GM19043 (cell line): ENCODE data around the gene RFNG.

Source experiments
- ATAC-seq: cut with Tn5 transposase; IDR thresholded peaks from one replicate; pipeline ENCODE4 v1.9.1; 2021; ENCODE audit warnings: low read depth; ENCODE audit not compliant: unreplicated experiment

RFNG gene

DNA sequence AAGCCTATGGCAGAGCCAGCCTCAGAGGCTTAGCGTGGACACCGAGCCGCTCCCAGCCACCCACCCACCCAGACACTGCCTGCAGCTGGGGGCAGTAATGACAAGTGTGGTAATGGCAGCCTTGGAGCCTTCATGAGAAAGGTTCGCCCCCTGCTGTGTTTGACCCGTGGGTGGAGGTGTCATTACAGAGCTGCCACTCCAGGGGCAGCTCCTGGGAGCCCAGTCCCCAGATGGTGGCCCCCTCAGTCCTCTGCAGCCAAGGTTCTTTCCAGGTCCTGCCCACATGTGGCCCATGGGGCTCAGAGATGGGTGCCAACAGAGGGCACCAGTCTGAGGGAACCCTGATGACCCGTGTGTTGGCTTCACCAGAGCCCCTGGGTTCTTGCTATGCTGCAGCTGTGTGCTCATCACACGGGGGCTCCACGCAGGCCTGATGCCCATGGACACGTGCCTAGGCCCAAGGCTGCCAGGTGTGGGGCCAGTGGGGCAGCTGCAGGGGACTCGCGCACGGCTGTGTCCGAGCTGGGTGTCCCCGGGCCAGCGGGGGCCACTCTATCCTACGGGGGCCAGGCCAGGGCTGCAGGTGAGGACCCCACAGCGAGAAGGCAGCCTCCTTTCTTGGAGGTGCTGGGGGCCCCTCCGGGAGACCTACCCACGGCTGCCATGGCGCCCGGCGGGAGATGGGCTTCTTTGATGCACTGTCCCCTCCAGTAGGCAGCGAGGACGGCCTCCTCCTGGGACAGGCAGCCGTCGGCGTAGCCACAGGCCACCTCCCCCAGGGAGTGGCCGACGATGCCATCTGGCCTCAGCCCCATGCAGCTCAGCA is 38.3 kb upstream of the RFNG start:
- ATAC-seq = no peak

DNA sequence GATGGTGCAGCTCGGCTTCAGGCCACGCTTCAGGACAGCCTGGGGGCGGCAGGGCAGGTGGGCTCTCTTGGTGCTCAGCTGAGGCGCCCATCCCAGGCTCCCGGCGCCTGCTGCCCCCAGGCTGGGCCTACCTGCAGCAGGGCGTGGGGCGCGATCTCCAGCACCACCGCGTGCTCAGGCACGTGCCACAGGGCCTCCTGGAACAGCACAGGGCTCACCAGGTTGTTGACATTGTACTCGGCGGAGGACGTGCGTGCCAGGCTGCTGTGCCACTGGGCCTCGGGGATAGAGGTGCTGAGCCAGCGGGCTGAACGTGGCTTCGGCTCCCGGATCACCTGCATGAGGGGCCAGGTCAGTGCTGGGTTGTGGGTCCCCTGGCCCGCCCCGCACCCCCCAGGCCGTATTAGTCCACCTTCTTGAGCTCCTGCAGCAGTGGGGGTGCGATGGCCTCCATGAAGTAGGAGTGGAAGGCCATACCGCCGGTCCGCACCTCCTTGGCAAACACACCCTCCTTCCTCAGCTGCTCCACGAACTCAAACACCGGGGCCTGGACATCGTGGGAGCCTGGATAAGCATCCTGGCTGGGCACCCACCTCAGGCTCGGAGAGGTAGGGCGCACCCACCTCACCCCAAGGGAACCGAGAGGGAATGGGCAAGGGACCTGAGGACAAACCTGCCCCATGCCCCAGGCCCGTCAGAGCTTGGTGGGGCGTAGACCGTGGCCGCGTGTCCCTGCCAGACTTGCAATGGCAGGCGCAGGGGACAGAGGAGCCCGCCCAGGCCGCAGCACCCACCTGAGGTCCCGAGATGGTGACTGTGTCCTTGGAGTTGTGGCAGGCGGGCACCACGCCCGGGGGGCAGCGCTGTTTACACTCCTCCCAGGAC is 37.5 kb upstream of the RFNG start:
- no peak for ATAC-seq

DNA sequence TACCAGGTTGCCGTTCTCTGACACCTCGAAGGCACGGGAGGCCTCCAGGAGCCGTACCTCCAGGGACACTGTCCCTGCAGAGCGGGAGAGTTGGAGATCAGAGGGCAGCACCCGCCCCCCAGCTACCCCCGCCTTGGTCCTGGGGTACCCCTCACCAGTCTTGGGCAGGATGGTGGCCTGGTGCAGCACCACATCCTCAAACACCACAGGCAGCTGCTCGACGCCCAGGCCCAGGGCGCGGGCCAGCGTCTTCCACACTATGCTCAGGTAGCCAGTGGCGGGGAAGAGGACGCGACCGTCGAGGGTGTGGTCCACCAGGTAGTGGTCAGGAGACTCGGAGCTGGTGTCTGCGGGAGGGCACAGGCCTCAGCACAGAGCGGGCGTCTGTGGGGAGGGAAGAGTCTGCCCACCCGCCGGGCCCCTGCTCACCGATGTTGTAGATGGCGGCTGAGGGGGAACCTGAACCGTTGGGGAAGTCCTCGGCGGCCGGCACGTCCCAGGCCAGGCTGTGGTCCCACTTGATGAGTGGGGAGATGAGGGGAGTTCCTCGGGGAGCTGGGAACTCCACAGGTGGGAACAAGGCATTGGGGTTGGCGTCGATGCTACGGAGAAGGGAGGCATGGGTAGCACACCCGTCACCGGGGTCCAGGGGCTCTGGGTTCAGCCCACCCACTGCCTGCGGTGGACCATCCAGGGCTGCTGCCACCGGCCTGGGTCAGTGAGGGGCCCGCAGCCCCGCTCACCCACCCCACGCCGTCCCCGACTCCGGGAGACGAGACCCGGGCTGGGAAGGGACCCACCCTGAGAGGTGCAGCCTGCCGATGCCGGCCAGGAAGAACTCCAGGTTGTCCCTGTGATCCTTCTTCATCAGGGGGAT is 36.6 kb upstream of the RFNG start:
- ATAC-seq = no peak

DNA sequence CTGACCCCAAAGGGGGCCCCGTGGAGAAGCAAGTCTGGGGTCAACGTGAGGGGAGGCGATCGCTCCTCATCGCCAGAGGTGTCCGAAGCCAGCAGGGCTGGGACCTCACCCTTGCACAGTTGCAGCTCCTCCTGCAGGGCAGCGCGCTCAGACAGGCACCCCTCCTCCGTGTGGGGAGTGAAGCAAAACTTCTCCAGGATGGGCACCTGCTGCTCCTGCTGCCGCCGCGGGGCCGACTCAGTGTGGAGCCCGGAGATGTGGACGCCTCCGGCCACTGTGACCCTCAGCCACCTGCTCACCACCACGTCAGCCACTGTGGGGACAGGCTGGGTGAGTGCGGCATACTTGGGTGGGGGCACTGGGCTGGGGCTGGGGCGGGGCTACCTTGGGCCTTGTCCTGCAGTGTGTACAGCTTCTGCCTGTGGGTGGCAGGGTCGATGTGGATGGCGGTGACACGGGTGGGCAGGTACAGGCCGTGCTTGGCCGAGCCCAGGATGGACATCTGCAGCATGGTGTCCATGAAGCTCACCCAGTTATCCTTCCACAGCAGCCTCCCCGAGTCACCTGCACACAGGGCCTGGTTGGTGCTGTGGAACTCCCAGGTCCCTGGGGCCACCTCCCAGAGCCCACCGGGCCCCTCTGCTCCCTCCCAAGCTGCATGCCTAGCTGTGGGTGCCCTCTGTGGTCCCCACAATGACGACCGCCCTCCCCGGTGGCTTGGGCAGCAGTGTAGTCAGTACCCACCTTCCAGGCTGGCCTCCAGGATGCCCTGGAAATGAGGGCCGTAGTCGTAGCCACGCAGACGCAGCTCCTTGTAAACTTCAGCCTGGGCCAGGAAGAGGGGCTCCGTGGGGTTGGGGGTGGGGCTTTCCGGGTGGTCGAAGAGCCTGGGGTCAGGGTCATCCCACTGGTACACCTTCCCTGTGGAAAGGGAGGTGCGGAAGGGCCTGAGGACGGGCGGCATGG is 35.6 kb upstream of the RFNG start:
- no peak for ATAC-seq

DNA sequence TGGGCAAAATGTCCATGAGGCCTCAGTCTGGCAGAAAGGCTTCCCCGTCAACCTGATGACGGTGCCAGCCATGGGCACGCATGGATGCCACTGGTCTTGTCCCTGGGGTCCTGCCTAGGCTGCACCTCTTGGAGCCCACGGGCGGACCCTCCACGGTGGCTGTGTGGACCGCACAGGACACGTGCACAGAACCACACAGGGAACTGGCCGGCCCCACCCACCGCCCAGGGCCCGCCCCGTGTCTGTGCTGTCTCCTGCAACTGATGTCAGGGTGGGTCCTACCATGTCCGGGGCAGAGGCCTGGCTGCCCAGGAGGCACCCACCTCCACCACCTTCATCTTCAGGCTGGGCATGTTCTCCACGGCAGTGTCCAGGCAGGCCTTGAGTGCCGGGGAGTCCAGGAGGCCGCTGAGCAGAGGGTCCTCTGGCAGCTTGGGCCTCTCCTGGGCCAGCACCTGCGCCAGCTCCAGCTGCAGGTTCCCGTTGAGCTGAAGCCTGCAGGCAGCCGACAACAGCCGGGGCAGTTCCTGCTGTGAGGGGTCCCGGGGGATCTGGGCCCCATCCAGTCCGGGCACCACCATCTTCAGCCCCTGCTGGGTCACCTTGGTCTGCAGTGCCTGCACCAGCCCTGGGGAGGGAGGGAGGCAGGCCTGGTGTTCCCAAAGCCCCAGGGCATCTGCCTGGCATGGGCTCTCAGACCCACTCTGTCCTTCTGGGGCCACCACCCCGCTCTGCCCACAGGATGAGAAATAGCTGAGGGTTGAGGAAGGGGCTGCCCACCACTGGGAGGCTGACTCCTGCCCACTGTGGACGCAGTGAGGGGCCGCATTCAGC is 34.5 kb upstream of the RFNG start:
- ATAC-seq = no peak

DNA sequence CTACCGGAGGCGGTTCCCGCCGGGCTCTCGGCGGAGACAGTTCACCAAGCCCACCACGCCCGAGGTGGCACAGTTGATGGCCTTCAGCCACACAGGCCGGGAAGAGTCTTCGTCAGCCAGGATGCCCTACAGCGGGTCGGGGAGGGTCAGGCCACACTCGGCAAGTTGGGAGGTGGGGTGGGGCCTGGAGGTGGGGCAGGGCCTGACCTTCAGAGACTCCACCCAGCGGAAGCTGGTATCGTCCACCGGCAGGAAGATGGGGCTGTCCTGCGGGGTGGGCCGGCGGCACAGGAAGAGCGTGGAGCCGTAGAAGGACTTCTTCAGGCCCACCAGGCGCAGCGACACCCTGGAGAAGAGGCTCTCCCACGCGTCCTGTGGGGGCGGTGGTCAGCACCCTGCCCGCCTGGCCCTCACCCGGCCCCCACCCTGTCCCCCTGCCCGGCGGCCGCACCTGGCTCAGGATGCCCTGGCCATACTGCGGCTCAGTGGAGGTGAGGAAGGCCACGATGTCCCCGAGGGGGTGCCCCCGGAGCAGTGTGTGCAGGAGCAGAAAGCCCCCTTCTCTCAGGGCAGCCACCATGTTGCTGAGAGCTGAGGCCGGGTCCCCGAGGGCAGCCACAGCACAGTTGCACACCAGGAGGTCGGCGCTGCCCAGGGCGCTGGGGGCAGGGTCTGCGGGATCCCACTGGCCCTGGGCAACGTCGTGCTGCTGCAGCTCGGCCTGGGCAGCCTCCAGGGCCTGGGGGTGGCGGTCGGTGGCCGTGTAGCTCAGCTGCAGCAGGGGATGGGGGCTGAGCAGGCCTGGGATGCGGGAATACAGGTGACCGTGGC is 33.6 kb upstream of the RFNG start:
- no peak for ATAC-seq

DNA sequence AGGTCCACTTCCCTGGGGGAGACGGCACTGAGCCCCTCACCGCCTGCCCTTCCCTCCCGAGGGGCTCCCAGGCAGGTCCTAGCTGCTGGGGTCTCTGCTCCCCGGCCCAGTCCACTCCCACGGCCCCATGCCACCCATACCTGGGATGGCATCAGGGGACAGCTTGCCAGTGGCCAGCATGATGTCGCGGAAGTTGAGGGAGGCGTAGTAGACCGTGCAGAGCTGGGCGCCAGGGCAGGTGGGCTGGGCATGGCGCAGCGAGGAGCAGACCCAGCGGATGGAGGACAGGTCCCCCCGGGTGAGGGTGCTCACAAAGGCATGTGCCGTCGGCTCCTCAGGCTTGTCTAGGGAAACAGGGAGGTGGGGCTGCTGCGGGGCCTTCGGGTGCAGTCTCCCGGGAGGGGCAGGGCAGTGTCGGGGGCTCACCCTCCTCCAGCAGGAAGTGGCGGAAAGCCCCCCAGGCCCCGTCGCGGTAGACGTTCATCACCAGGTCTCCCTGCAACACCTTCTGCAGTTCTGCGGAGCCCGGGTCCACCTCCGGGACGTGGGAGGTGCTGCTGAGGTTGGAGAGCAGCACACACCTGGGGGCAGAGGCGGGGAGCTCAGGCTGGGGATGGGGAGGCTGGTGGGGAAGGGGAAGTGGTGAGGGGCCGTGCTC is 32.9 kb upstream of the RFNG start:
- ATAC-seq = no peak

DNA sequence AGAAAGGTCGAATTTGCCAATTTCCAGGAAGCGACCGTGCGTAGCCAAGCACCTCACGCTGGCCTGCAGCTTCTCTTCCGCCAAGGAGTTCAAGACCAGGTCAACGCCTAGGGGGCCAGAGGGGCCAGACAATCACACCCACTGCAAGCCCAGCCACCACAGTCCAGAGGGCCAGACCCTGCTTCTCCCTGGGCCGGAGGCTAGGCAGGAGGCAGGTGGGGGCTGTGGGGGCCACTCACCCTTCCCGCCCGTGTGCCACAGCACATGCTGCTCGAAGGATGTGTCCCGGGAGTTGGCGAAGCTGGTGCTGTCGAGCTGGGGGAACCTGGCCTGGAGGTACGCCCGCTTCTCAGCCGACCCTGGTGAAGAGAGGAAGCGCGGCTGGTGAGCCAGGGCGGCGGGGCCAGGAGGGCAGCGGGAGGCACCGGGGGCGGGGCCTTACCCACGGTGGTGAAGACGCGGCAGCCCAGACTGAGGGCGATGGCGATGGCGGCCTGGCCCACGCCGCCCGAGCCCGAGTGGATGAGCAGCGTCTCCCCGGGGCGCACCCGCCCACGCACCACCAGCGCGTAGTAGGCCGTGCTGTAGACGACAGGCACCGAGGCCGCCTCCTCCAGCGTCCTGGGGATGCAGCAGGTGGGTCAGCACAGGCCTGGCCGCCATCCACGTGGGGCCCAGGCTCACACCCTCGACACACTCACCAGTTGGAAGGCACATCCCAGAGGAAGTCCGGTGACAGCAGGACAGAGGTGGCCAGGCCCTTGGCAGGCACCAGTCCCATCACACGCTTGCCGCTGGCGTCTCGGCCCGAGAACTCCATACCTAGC is 32.1 kb upstream of the RFNG start:
- ATAC-seq = no peak

DNA sequence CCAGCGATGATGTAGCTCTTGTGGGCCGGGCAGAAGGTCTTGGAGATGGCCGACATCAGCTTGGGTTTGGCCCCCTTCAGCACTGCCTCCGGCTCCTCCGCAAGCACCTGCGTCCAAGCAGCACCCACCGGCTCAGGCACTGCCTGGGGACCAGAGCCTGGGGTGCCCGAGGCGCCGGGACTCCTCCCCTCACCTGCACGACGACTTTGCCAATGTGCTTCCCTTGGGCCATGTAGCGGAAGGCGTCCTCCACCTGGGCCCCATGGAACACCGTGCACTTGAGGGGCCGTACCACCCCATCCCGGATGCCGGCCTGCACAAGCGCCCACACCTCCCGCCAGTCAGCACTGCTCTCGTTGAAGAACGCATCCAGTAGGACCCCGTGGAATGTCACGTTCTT is 31.4 kb upstream of the RFNG start:
- no peak for ATAC-seq

DNA sequence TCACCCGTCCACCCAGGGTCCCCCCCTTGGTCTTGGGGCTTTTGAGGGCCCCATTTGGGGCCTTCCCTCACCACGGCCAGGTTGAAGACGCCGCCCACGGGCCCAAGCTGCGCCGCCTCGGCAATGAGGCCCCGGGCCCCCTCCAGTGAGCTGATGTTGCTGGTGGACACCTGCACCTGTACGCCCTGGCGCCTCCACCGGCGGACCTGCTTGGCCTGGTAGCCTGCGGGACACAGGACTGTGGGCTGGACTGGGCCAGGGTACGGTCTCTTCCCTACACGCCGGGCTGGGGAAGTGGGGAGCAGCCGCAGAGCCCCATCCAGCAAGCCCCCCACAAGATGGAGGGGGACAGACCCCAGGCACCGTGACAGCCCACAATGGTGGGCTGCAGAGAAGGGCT is 30.8 kb upstream of the RFNG start:
- ATAC-seq = no peak

DNA sequence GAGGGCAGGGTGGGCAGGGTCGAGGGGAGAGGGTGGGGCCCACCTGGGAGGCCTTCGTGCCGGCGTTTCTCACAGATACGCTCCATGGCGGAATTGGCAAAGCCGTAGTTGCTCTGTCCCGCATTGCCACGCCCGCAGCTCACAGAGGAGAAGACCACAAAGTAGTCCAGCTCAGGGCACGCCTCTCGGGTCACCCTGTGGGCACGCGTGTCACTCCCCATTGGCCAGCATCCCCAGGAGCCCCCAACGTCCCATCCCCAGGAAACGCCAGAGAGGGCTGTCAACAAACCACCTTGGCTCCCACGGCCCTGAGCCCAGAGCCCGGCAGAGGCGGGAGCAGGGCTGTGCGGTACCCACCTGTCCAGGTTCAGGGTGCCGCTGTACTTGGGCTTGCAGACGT is 30.4 kb upstream of the RFNG start:
- ATAC-seq = no peak

DNA sequence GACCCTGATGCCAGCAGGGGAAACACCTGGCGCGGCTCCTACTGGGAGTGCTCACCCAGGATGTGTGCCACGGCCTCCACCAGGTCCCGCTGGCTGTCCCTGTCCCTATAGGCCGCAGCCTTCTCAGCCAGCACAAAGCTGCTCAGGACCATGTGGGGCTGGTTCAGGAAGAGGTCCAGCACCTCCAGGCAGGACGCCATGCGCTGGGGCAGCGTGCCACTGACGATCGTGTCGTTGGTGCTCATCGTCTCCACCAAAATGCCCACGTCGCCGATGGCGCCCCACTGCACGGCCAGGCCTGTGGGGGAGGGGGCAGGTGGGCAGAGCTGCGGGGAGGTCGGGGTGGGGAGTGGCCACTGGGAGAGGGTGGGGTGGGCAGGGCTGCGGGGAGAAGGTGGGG is 29.9 kb upstream of the RFNG start:
- no peak for ATAC-seq

DNA sequence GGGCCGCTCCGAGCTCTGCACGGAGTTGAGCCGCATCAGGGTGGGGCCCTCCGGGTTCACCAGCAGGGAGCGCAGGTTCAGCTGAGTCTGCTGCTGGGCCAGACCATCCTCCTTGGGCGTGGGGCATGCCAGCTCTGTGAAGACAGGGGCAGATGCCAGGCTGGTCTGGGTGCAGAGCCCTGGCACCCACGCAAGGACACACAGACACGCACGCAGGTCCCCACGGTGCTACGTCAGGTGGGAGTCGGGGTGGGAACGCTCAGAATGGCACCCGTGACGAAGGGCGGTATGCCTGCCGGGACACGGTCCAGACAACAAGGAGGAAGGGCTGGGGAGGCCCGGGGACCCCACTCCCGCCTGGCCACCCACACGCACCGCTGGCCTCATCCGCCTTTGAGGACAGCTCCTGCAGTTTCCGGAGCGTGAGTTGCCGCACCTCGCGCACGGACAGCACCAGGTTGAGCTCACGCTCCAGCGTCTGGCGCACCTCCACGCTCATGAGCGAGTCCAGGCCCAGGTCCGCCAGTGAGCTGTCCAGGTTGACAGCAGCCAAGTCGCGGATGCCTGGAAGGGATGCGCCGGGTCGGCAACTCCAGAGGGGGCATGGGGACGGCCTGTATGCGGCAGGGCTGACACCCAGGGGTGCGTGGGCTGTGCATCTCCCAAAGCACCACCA is 29.3 kb upstream of the RFNG start:
- no peak for ATAC-seq

DNA sequence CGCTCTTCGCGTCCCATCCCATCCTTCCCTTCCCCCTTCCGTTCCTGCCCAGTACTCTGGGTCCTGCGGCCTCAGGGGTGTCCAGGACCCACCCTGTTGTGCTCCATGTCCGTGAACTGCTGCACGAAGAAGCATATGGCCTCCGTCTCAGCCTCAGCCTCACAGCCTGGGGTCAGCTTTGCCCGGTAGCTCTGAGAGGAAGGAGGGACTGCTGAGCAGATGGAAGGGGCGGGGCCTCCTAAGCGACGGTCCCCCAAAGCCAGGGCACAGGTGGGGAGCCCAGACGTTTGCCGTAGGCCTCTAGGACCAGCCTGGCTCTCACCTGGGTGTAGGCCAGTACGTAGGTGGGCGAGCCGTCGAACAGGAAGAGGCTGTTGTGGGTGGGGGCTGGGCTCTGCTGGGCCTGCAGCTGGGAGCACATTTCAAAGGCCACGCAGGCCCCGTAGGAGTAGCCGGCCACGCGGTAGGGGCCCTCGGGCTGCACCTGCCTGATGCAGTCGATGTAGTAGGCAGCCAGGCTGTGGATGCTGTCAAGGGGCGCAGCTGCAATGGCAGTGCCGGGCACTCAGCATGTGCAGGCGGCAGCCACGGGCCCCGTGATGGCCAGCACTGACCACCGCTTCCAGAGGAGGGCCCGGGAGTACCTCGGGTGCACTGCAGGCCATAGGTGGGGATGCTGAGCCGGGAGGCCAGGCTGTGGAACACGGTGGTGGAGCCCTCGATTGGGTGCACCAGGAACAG is 28.6 kb upstream of the RFNG start:
- ATAC-seq = no peak

DNA sequence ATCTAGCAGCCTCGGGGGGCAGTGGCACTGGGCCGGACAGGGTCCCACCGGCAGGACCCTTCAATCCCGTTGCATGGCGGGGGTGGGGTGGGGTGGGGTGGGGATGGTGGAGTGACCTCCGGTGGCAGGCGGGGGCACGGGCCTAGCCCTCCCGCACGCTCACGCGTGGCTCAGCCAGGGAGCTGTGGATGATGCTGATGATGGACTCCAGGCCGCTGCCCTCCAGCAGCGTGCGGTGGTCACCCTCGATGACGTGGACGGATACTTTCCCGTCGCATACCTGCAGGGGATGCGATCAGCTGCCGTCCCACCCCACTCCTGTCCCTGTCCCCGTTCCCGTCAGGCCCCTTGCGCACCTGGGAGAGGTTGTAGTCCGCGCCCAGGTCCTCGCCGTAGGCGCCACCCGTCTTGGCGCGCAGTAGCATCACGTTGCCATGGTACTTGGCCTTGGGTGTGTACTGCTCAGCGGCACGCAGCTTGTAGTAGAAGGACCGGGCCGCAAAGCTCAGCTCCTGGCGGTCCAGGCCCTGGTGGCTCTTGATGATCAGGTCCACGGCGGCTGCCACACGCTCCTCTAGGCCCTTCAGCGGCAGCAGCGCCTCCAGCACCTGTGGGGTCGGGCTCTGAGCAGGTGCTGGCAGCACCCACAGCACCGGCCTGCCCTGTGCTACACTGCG is 27.5 kb upstream of the RFNG start:
- ATAC-seq = no peak
